ENCODE data around the gene LRP6. TPM values are rescaled to one million over a fixed set of nuclear protein-coding genes. Genes with fewer than 3 reads are reported as not detected.

Gene LRP6
- total and polyA plus RNA-seq, 2 of the 8 experiments (the other 6 are each of a cell fraction or from before 2014, with no cell fraction given), result 53.6 to 73.2 TPM

- Histone ChIP-seq H3K27me3 (replicated peaks in 1 of 4; ENCODE audit: control insufficient read depth in 3 of 4, extremely low read depth in 1 of 4, insufficient read depth in 3 of 4, low read length in 3 of 4) (no peaks in the 10 kb centered on the region), H3K4me2 (ENCODE audit: insufficient read depth in 1 of 2, low read depth in 2 of 2, low read length in 2 of 2) (no peak overlapping the region), H3K23ac (ENCODE audit: insufficient read length) (no peak overlapping the region), H2AFZ (ENCODE audit: low read length) (no peak overlapping the region), H2BK20ac (ENCODE audit: low read length) (no peak overlapping the region), H3K18ac (ENCODE audit: extremely low read depth, low read length) (no peak overlapping the region), H3K4me1 (replicated peaks in 1 of 4; ENCODE audit: control insufficient read depth in 3 of 4, insufficient read depth in 4 of 4, low read length in 3 of 4) (peaks cover 0 to 4% (median 1%) of the 10 kb centered on the region in 4 experiments; a peak in 3 of 7 replicates), H2BK120ac (replicated peaks; ENCODE audit: low read depth, low read length) (no peak overlapping the region), H2BK12ac (ENCODE audit: low read depth, low read length) (no peak overlapping the region; the same call in 1 of the 2 replicates), H2BK15ac (ENCODE audit: low read length) (peak overlapping the region; percentile 81; the same call in 1 of the 2 replicates), H4K20me1 (replicated peaks in 1 of 2; ENCODE audit: control insufficient read depth in 1 of 2, insufficient read depth in 2 of 2, low read length in 2 of 2) (no peaks in the 10 kb centered on the region), H3K79me1 (ENCODE audit: low read depth, low read length) (no peaks in the 10 kb centered on the region), H3K4ac (replicated peaks; ENCODE audit: insufficient read length, low read depth, low read length) (no peak overlapping the region), H4K91ac (replicated peaks; ENCODE audit: insufficient read length, low read length) (no peak overlapping the region), H3K27ac (ENCODE audit: low read depth, low read length) (0 out of 2 replicates have a peak overlapping the region, but pooled peaks have one; percentile 16), H3K36me3 (ENCODE audit: control insufficient read depth in 2 of 4, insufficient read depth in 4 of 4, low read length in 3 of 4) (no peaks in the 10 kb centered on the region), H3K4me3 (ENCODE audit: extremely low read depth in 1 of 4, insufficient read depth in 2 of 4, low read depth in 3 of 4, low read length in 4 of 4) (no peak overlapping the region), H3K9me3 (ENCODE audit: insufficient read depth in 2 of 2, low read depth in 1 of 2, low read length in 1 of 2) (no peaks in the 10 kb centered on the region), H2AK5ac (ENCODE audit: low read depth, low read length) (no peak overlapping the region; the same call in 1 of the 2 replicates), H3K23me2 (ENCODE audit: low read depth, low read length) (no peaks in the 10 kb centered on the region; the same call in 1 of the 2 replicates), H4K5ac (ENCODE audit: insufficient read length, low read depth, low read length) (no peak overlapping the region), H3K79me2 (ENCODE audit: control insufficient read depth in 1 of 2, insufficient read depth in 2 of 2, low read length in 2 of 2) (no peaks in the 10 kb centered on the region), H3K56ac (replicated peaks; ENCODE audit: insufficient read length, low read depth, low read length) (no peak overlapping the region), H3K9ac (replicated peaks in 1 of 4; ENCODE audit: extremely low read depth in 1 of 4, low read depth in 3 of 4, low read length in 3 of 4) (no peak overlapping the region), H4K8ac (ENCODE audit: extremely low read depth, insufficient read depth, low read length) (no peak overlapping the region), H2BK5ac (ENCODE audit: low read depth, low read length) (0 out of 2 replicates have a peak overlapping the region, but pooled peaks have one; percentile 35), H3K14ac (ENCODE audit: insufficient read length) (no peak overlapping the region)
- no peak for DNase-seq (ENCODE audit: low read depth in 1 of 2, low spot score in 2 of 2)
- no peak for FAIRE-seq
- CTCF ChIA-PET (ENCODE audit: partially characterized antibody), result interaction anchor here (2.9 kb wide), 1 partner anchor 248 kb away, joined by 15 read pairs; no protein-coding TSS in a partner anchor
- POLR2A ChIA-PET (ENCODE audit: partially characterized antibody), result no interaction called here
- 92% methylated on average over 5 of the region's 5 CpGs; no CpG with 5 or more reads in 1 of the 2 experiments for WGBS, 2 experiments (ENCODE audit: extremely low coverage in 1 of 2, insufficient coverage in 1 of 2, insufficient read length in 1 of 2, insufficient replicate concordance in 2 of 2, low coverage in 1 of 2, low lambda C conversion rate in 2 of 2, missing lambda C conversion rate in 1 of 2)
- TF ChIP-seq JUN (IDR thresholded peaks at IDR 0.05; ENCODE audit: low read depth, low read length) (no peak), SP2 (IDR thresholded peaks at IDR 0.05; ENCODE audit: low read length) (no peak), PHF8 (conservative IDR thresholded peaks at IDR 0.05; ENCODE audit: low read depth, low read length) (no peak)
Observed at GRCh38 chr12:12079291-12079690, 187.6 kb downstream of the LRP6 start.

Data from H1 (cell line).